CD4-positive, alpha-beta T cell treated with Interleukin-17A for 1 hour (primary cell): Measurements from ENCODE around the gene KRT7.

Source experiments
- DNase-seq: peaks from one replicate; pipeline ENCODE4 v3.0.0-alpha.2; 2020

The KRT7 gene

DNA sequence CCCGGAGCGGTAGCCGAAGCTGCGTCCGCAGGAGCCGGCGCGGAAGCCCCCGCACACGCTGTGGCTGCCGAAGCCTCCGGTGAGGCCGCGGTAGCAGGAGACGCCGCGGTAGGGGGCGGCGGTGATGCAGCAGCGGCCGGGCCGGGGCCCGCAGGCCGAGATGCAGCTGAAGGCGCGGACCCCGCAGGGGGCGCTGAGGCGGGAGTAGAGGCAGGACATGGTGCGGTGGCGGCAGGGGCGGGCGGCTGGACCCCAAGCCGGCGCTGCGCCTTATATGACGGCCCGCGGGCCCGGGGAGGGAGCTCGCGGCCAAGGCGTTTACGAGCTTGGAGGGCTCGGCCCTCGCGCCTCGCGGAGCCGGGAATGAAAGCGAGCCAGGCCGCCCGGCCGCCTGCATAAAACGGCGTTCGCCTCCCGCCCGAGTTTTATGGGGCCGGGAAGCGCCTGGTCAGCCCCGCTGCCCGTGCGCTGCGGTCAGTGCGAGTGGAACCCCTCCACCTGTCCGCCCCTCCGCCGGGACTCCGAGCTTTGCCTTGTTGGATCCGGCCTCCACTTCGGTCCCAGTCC, 25.4 kb downstream of the KRT7 start:
- DNase-seq = no peak

- no peak for DNase-seq
These were observed 26.7 kb downstream of the KRT7 start for GRCh38 chr12:52259657-52260243.

GRCh38 chr12:52260361-52261207, 27.5 kb downstream of the KRT7 start:
- no peak for DNase-seq

DNA sequence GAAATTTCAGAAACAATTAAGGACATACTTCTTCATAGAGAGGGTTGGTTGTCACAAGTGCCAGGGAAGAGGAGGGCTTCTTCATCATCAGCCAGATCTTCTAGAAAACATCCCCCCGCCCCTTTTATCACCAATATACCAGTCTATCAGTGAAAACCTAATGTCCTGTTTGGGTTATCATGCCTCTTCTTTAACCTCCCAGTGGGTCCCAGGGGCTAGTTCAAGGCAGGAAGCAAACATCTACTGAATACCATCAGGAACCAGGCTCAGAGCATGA, 28.1 kb downstream of the KRT7 start:
- no peak for DNase-seq

GRCh38 chr12:52262286-52262685, 29.2 kb downstream of the KRT7 start:
- DNase-seq = no peak

GRCh38 chr12:52263761-52264434, 30.9 kb downstream of the KRT7 start:
- no peak for DNase-seq

GRCh38 chr12:52264435-52264825, 31.4 kb downstream of the KRT7 start:
- no peak for DNase-seq

DNA sequence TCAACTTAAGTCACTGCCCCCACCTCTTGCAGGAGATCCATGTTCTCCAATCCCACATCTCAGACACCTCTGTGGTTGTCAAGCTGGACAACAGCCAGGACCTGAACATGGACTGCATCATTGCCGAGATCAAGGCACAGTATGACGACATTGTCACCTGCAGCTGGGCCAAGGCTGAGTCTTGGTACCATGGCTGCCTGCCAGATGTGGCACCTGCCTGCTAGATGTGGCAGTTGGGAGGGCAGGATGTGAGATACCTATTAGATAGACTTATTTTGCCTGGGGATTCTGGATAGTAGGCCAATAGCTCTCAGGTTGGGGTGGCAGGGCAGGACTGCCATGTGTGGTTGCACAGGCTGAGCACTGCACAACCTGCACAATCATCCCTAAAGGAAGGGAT, 33.5 kb downstream of the KRT7 start:
- DNase-seq = no peak

GRCh38 chr12:52267266-52267665, 34.2 kb downstream of the KRT7 start:
- no peak for DNase-seq

DNA sequence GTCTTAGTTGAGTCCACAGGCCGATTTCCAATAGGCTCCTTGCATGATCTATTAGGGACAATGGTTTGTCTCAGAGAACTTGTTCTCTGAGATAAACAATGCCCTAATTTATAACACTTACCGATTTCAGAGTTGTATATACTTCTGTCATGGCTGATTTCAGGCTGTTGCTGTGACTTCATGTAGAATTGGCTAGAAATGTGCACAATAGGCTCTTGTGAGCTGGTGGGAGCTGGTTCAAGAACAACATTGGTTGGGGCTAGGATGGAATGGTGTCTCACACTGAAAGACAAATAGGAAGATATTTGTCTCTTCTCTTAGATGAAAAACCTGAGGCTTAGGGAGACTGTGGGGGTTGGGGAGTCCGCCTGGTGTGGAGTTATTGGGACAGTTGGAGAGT, 34.7 kb downstream of the KRT7 start:
- no peak for DNase-seq

DNA sequence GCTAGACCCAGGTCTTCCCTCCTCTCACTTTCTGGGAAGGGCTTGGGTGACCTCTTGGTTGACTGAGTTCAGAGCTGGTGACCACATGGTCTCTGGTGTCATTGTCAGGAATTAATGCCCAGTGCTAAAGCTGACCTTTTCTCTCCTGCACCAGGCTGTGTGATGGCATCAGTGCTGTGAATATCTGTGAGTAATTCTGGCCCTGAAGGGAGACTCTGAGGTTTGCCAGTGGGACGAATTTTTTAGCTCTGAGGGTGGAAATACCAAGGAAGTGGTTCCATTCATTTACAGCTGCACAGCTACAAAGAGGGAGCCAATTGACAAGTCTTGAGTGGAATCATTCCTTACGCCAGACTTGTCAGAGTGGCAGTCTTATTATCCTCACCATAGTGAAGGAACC, 35.2 kb downstream of the KRT7 start:
- DNase-seq = no peak

DNA sequence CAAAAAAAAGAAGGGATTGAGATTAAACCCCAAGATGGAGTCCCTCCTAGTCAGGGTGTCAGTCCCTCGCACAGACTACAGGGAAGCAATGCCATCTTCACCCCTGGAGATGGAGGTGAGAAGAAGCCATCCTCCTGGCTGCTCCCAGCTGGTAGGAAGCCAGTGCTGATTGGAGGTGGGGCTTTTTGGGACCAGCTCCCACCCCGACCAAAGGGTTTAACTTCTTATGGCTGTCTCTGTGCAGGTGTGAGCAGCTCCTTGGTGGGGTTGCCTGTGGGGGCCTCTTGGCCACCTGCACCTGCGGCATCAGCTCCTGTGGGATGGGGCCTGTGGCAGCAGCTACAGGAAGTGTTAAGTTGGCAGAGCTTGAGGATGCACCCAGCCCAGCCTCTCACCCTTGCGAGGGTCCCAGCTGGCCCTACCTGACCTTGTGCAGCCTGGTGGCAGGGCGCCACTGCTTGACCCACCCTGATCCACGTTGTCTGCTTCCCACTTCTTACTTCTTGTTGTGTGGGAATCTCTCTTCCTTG, 37.6 kb downstream of the KRT7 start:
- DNase-seq = no peak

DNA sequence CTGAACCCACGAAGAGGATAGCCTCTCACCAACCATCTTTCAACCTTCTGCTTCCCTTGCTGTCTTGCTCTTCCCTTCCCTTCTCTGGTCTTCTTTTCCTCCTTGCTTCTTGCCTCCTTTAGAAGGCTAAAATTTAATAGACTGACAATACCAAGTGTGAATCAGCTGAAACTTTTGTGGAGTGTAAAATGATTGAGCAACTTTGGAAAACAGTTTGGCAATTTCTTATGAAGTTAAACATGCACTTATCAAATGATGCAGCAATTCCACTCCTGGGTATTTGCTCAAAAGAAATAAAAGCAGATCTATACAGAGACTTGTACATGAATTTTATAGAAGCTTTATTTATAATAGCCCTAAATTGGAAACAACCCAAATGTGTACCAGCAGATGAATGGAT, 38.1 kb downstream of the KRT7 start:
- DNase-seq = no peak

DNA sequence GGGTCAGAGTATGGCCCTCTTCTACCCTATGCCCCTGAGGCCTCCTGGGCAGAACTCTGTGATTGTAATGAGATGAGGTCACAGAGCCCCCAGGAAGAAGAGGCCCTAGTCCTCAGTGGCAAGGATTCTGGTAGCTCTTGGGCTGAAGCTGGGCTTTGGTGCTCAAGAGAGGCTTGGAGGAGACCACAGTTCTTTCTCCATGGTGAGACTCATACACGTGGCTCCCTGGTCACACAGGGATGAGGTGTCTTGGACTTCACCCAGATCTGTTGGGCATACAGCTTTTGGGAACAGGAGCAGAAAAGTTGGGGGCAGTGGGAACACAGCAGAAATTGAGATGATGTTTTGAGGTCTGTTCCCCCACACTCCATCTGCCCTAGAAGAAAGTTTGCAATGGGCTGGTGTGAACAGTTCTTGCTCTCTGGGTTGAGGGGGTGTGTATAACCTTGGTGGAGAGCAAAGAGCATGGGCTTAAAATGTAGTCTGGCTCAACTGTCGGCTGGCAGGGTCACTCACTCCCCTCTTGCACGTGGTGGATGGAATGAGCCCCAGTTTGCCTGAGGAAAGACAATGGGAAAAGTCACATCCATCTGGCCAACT, 41.6 kb downstream of the KRT7 start, which contains the start of gene KRT86:
KRT86 (plus strand) TSS at position 125 of the 600 bp plus-strand sequence. CDS start 27,272 bp downstream, outside the sequence.
- no peak for DNase-seq

DNA sequence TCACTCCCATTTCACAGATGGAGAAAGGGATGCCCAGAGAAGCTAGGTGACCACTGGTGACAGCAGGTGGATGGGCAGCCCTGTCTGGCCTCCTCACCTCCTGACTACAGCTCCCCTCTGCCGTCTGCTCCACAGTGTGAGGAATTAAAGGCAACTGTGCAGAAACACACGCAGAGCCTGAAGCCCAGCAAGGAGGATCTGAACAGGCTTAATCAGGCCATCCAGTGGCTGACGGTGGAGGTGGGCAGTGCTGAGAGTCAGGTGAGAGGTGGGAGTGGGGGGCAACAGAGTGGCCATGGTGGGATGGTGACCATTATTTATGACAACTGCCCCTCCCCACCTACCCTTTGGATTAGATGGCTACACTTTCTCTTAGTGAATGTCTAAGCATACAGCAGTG, 42.6 kb downstream of the KRT7 start:
- DNase-seq = no peak

- DNase-seq = no peak
These were observed 44.6 kb downstream of the KRT7 start for GRCh38 chr12:52277486-52278245.

DNA sequence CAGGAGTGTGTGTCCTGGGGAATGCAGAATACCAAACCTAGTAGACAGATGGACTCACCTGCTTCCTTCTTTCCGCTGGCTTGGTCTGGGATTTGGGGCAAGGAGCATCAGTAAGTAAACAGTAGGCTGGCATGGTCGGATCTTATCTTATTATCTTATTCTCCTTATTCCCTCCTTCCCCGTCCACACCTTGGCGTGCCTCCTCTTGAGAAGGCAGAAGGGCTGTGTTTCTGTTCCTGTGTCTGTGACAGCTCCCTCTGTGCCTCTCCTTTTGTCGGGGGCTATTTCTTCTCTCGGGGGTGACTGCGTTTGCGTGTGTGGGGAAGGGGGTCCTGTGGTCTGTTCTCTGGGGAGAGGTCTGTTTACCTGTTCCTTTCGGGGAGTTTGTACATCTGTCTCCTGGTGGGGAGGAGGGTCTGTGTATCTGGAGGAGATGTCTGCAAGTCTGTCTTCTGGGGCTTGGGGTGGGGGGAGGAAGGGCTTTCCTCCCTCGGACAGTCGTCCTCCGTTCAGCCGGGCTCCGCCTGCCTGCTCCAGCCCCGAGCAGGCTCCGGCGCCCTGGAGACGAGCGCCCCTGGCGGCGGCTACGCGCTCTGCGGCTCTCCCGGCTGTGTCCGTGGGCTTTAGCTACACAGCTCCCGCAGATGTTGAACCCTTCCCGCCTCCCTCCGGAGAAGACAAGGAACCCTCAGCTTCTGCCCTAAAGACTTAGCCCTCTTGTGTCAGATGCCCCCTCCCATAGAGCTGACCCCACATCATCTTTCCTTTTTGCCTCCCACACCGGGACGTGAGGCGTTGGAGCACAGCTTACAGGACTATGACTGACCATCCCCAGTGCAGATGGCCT, 45.8 kb downstream of the KRT7 start:
- DNase-seq = peak; percentile 63

DNA sequence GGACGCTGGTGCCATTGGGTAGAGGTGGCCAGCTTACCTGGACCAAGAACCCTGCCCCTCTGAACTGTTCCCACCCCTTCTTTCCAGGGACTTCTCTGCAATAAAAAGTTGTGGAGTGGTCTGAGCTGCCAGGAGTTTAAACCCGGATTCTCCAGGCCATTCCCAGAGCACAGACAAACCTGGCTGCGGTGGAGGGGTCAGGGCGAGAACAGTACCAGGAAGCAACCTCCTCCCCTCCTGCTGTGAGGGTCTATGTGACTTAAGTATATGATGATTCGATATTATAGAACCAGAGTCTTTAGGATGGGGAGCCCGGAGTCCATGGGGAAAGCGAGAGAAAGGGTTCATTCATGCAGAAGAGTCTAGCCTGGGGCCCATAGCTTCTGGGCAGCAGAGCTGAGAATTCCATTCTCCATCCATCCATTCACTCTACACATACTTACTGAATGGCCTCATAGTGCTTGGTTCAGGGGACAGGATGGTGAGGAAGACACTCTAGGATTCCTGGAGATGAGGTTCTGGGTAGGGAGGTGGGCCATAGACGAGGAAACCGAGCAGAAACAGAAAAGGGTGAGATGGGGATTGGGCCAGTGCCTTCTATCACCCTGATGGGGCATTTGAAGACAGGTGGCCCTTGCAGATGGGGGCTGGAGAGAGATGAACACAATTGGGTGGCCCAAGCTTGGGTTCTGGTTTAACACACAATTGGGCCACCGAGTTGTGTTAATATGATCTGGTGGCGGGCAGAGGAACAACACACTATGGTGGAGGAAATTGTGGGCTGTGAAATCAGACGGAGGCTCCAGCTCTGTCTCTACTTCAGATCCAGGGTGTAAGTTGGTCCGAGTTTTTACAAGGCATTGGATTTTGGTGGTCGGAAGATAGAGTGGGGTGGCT, 46.6 kb downstream of the KRT7 start:
- no peak for DNase-seq

DNA sequence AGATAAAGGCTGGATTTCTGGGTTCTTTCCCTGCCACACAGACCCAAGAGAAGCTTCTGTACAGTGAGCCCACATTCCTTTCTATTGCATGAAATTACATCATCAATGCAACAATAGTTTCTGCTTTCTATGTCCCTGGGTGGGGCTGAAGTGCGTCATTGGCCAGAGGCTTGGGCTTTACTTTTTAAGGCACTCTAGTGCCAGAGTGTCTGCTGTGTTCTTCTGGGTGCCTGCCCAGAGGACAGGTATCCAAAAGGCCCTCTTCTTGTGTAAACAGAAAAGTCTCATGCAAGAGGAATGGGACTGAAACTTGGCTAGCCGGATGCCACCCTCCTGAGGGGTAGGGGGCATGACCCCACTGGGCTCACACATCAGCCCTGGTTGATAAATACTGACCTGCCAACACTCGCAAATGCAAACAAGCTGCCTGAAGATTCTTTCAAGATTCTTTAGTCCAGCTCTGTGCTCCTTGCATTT, 47.3 kb downstream of the KRT7 start:
- no peak for DNase-seq
